Fibroblast of pulmonary artery (primary cell): ENCODE measurements around the gene EIF6.

Experiments used
- DNase-seq: peaks from one replicate; pipeline ENCODE4 v3.0.0-alpha.2; 2010; ENCODE audit warnings: low read depth
- H3K4me3 ChIP-seq: replicated peaks from 2 replicates; pipeline ENCODE4 v1.5.1; 2011; ENCODE audit warnings: low read depth, mild to moderate bottlenecking, control low read depth, low read length, moderate library complexity
- TF ChIP-seq, protein P1 (sequence below): IDR thresholded peaks from 2 replicates; pipeline ENCODE4 v1.5.1; 2011; ENCODE audit warnings: mild to moderate bottlenecking, control low read depth, low read length, inconsistent platforms; ENCODE audit errors: missing control alignments

EIF6 gene

DNA sequence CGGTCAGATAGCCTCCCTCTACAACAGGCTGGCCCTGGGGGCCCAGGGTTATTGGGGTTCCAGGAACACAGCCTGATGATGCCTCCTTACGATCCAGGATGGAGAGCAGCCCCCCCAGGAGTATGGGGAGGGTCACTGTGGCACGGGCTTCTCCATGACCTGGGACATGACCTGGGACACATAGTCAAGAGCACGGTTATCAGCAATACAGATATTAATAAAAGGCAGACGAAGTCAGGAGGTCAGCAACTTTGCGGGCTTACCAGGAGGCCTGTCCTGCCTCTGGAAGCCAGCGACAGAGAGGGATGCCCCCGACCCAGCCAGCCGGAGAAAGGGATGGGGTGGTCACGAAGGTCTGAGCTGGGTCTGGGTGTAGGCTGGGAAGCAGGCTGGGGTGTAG lies 7.4 kb downstream of the EIF6 start:
- DNase-seq: no peak
- TF ChIP-seq, protein P1, sequence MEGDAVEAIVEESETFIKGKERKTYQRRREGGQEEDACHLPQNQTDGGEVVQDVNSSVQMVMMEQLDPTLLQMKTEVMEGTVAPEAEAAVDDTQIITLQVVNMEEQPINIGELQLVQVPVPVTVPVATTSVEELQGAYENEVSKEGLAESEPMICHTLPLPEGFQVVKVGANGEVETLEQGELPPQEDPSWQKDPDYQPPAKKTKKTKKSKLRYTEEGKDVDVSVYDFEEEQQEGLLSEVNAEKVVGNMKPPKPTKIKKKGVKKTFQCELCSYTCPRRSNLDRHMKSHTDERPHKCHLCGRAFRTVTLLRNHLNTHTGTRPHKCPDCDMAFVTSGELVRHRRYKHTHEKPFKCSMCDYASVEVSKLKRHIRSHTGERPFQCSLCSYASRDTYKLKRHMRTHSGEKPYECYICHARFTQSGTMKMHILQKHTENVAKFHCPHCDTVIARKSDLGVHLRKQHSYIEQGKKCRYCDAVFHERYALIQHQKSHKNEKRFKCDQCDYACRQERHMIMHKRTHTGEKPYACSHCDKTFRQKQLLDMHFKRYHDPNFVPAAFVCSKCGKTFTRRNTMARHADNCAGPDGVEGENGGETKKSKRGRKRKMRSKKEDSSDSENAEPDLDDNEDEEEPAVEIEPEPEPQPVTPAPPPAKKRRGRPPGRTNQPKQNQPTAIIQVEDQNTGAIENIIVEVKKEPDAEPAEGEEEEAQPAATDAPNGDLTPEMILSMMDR: no peak
- H3K4me3 ChIP-seq: peak overlapping the region; percentile 86

DNA sequence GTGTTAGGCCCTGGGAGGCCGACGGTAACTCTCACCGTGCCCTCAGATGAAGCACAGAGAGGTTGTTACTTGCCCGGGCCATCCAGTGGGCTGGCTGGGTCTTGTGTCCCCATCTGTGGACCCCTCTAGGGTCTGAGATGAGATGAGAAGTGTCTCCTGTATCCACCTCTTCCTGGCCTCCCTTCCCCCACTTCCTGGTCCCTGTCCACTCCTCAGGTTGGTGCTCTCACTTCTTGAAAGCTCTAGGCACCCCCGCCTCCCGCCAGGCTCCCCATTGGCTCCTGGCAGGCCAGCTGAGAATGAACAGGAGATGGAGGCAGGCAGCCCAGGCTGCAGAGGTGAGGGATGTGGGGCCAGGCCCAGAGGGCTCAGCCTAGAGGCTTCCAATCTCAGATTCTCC lies 8.2 kb downstream of the EIF6 start:
- peak overlapping the region; percentile 86 for H3K4me3 ChIP-seq
- TF ChIP-seq, protein P1: no peak
- no peak for DNase-seq

DNA sequence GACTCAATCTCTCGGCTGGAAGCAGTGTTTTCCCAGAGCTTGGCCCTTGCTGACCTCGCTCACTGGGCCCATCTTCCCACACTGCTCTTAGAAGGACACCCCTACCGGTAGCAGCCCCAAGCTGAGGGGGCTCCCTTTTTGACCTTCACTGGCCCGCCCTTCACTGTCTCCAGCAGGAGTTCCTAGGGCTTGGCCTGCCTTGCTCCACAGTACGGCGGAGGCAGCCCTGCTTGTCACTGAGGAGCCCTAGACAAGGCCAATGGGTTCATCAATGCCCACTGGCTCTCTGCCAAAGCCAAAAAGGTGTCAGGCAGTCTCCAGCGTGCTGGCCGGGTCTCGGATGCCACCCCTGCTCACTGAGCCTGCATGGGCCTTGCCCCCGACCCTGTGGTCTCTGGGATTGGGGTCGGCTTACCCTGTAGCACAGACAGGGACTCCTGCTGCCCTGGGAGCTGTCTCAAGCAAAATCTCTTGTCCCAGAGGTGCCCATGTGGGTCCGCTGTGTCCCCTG lies 8.8 kb downstream of the EIF6 start:
- H3K4me3 ChIP-seq: no peak overlapping the region
- TF ChIP-seq, protein P1: no peak
- no peak for DNase-seq

DNA sequence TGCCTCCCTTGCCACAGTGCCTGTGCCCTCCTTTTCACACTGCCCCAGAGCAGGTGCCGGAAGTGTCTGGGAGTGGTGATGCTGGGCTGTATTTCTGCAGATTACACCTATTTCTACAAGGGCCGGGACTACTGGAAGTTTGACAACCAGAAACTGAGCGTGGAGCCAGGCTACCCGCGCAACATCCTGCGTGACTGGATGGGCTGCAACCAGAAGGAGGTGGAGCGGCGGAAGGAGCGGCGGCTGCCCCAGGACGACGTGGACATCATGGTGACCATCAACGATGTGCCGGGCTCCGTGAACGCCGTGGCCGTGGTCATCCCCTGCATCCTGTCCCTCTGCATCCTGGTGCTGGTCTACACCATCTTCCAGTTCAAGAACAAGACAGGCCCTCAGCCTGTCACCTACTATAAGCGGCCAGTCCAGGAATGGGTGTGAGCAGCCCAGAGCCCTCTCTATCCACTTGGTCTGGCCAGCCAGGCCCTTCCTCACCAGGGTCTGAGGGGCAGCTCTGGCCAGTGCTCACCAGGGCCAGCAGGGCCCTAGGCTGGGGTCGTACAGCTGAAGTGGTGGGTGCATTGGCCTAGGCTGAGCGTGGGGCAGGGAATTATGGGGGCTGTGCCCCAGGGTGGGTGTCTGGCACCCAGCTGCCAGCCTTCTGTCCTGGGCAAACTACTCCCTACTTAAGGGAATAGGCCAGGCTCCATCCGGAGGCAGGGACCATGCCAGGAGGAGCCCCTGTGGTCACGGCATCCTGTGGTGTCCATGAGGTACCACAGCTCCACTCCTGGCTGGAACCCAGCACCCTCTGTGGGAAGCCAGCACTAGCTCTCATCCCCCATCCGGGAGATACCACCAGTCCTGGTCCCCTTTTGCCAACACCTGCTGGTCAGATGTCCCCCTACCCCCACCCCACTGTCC lies 10.1 kb downstream of the EIF6 start:
- TF ChIP-seq, protein P1: no peak
- no peak overlapping the region for H3K4me3 ChIP-seq
- no peak for DNase-seq

DNA sequence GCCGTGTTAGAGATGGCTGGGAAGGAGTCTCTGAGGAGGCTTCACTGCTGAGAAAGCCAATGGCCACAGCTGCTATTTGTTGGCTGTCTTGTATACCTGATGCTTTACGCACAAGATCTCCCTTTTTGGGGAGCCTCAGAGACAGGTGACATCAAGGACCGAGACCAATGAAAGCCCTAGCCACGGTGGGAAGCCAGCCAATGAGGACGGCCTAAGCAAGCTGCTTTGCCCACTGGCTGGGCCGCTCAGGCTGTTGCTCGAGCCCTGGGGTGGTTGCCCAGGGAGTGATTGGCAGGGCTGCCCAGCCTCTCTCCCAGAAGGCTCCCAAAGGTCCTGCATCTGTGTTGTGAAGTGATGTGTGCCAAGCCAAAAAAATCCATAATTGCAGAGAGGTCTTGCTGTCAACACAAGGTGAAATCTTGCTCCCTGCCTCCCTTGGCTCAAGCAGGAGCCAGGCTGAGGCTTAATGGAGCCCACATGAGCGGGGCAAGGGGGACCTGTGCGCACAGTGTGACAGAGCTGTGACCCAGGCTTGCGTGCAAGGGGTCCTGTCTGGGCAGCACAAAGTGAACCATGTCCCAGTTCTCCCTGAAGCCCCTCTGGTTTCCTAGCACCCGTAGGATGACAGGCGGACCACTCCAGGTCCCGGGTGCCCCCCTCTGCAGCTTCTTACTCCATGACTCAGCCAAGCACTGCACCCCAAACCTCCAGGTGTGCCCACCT lies 11.0 kb downstream of the EIF6 start:
- no peak overlapping the region for H3K4me3 ChIP-seq
- DNase-seq: no peak
- TF ChIP-seq, protein P1: no peak

DNA sequence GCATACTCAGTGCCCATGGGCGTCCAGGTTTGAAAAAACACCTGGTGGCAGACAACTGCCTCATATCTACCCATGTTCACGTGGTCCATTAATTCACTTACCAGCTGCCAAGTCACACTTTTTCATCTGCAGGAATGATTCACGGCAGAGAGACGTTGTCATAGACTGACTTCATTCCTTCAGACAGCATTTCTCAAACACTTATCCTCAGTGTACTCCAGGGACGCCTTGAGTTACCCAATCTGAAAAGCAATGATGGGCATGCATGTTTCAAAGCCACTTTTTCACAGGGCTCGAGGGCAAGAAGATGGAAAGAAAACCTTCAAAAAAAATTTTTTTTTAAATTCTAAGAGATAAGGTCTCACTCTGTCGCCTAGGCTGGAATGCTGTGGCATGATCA lies 12.7 kb downstream of the EIF6 start:
- H3K4me3 ChIP-seq: no peak overlapping the region
- DNase-seq: peak; percentile 44
- TF ChIP-seq, protein P1: no peak
